Esophagus (tissue), 2 donors: Measurements from ENCODE around the gene YARS2. TPM values are rescaled to one million over a fixed set of nuclear protein-coding genes. Genes with fewer than 3 reads are reported as not detected.

Experiments
- H3K27ac ChIP-seq, 2 donors: one replicate each; pipeline ENCODE4 v1.5.1; 2013; ENCODE audit warnings: low read depth in 2 of 2, mild to moderate bottlenecking in 2 of 2, inconsistent platforms in 1 of 2, low read length in 1 of 2, moderate library complexity in 1 of 2
- H3K27me3 ChIP-seq, 2 donors: one replicate each; pipeline ENCODE4 v1.6.1; 2013; ENCODE audit warnings: low read length in 2 of 2, control low read depth in 1 of 2, mild to moderate bottlenecking in 1 of 2; ENCODE audit not compliant: insufficient read depth in 2 of 2, control insufficient read depth in 1 of 2
- H3K36me3 ChIP-seq, 2 donors: one replicate each; pipeline ENCODE4 v1.6.1; 2013; ENCODE audit warnings: low read length in 1 of 2; ENCODE audit not compliant: control insufficient read depth in 2 of 2, insufficient read depth in 2 of 2
- H3K4me1 ChIP-seq, 2 donors: one replicate each; pipeline ENCODE4 v1.6.1; 2013; ENCODE audit warnings: low read length in 1 of 2; ENCODE audit not compliant: control insufficient read depth in 2 of 2, insufficient read depth in 2 of 2
- H3K4me3 ChIP-seq, 2 donors: one replicate each; pipeline ENCODE4 v1.5.1; 2013; ENCODE audit warnings: low read length in 2 of 2, mild to moderate bottlenecking in 2 of 2, low read depth in 1 of 2, moderate library complexity in 1 of 2
- H3K9me3 ChIP-seq, 2 donors: one replicate each; pipeline ENCODE4 v1.6.1; 2013; ENCODE audit warnings: mild to moderate bottlenecking in 2 of 2, low read depth in 1 of 2, low read length in 1 of 2, moderate library complexity in 1 of 2; ENCODE audit not compliant: control insufficient read depth in 2 of 2, insufficient read depth in 1 of 2
- WGBS, 2 donors: extraction: QIAGEN DNeasy Blood & Tissue Kit; methylation state at CpG; one replicate each; pipeline ENCODE4 v1.1.7; 2013; 5-methylcytosine and 5-hydroxymethylcytosine counted together
- polyA plus RNA-seq, 2 donors: library from polyadenylated mRNA; stranded (reverse); fragments of 200-250 nt; gene quantifications; one replicate each; pipeline ENCODE4 v1.2.3, GENCODE V29; 2013
- donor health status: healthy with polysubstance abuse.
- donor health status: Bipolar disorder and iron deficiency.

Gene YARS2
- polyA plus RNA-seq, 2 donors: 11.8 to 19.8 TPM

DNA sequence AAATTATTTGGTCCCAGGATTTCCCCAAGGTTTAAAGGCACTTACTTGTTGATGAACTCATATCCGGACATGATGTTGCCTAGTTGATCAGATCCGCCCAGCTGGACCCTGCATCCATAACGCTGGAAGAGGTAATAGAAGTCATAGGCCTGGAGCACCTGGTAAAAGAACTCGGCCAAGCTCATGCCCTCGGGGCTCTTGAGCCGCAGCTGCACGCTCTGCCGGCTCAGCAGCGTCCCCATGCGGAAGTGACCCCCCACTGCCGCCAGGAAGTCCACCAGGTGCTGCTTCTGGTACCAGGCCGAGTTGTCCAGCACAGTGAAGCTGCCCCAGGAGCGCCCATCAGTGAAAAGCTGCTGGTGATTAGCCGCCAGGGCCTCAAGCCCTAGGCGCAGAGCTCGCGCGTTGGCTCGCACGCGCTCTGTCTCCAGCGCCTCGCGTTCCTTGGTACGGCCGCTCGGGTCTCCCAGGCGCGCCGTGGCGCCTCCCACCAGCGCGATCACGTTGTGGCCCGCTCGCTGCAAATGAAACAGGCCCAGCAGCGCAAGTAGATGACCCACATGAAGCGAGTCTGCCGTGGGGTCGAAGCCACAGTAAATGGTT lies 545 bp downstream of the YARS2 start:
- peak overlapping the region; percentile 84 to 89 for H3K27ac ChIP-seq
- no peaks in the 10 kb centered on the region for H3K4me1 ChIP-seq
- no peaks in the 10 kb centered on the region for H3K9me3 ChIP-seq
- 0% methylated on average over 39 to 40 of the region's 40 CpGs for WGBS, 2 donors
- peak overlapping the region; percentile 88 to 92 for H3K4me3 ChIP-seq
- peaks cover 0 to 3% of the 10 kb centered on the region in 2 donors for H3K36me3 ChIP-seq
- no peaks in the 10 kb centered on the region for H3K27me3 ChIP-seq

- Histone ChIP-seq H3K9me3 (no peaks in the 10 kb centered on the region), H3K27me3 (no peaks in the 10 kb centered on the region), H3K4me1 (no peaks in the 10 kb centered on the region), H3K36me3 (peaks cover 0 to 6% of the 10 kb centered on the region in 2 donors), H3K4me3 (peak overlapping the region in 1 of 2 donors; percentile 15), H3K27ac (no peak overlapping the region)
- WGBS, 2 donors: 34 to 42% methylated on average over 2 of the region's 2 CpGs
These were observed 1.6 kb downstream of the YARS2 start for GRCh38 chr12:32754111-32754510.

DNA sequence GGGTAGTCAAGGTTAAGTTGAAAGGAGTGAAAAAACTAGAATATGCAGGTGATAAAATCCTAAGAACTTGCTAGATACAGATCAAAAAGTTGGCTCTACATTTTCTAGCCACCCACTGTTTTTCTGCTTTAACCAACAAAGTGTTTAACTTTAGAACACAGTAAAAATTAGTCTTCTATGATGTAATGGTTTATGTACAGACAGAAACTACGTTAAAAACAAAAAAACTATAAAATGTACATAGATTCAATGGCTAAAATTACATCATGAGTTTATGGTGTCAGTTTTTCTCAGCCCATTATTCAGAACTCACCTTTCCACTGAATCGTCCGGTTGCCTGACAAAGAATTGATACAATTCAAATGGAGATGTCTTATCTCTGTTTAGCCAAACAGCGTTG lies 2.1 kb downstream of the YARS2 start:
- Histone ChIP-seq H3K27ac (no peak overlapping the region), H3K4me3 (no peak overlapping the region), H3K9me3 (no peaks in the 10 kb centered on the region), H3K27me3 (no peaks in the 10 kb centered on the region), H3K4me1 (no peaks in the 10 kb centered on the region), H3K36me3 (peaks cover 0 to 6% of the 10 kb centered on the region in 2 donors)
- 40 to 56% methylated on average over 4 of the region's 4 CpGs for WGBS, 2 donors

GRCh38 chr12:32743264-32743663 lies 12.4 kb downstream of the YARS2 start:
- peaks cover 3 to 7% of the 10 kb centered on the region in 2 donors for H3K36me3 ChIP-seq
- H3K27ac ChIP-seq: no peak overlapping the region
- no peak overlapping the region for H3K4me3 ChIP-seq
- no peaks in the 10 kb centered on the region for H3K27me3 ChIP-seq
- 91 to 93% methylated on average over 2 of the region's 2 CpGs for WGBS, 2 donors
- H3K9me3 ChIP-seq: no peaks in the 10 kb centered on the region
- H3K4me1 ChIP-seq: no peaks in the 10 kb centered on the region

- no peaks in the 10 kb centered on the region for H3K27me3 ChIP-seq
- H3K4me1 ChIP-seq: no peaks in the 10 kb centered on the region
- H3K4me3 ChIP-seq: no peak overlapping the region
- no peaks in the 10 kb centered on the region for H3K9me3 ChIP-seq
- H3K27ac ChIP-seq: no peak overlapping the region
- WGBS, 2 donors: 96% methylated on average over 10 of the region's 10 CpGs
- peaks cover 3 to 4% of the 10 kb centered on the region in 2 donors for H3K36me3 ChIP-seq
These were observed 13.6 kb downstream of the YARS2 start for GRCh38 chr12:32742133-32742532.

GRCh38 chr12:32739279-32739678 lies 16.4 kb downstream of the YARS2 start:
- no peaks in the 10 kb centered on the region for H3K27me3 ChIP-seq
- WGBS, 2 donors: 95% methylated on average over 2 of the region's 2 CpGs
- H3K9me3 ChIP-seq: no peaks in the 10 kb centered on the region
- no peak overlapping the region for H3K4me3 ChIP-seq
- peaks cover 3 to 4% of the 10 kb centered on the region in 2 donors for H3K36me3 ChIP-seq
- H3K27ac ChIP-seq: no peak overlapping the region
- no peaks in the 10 kb centered on the region for H3K4me1 ChIP-seq

DNA sequence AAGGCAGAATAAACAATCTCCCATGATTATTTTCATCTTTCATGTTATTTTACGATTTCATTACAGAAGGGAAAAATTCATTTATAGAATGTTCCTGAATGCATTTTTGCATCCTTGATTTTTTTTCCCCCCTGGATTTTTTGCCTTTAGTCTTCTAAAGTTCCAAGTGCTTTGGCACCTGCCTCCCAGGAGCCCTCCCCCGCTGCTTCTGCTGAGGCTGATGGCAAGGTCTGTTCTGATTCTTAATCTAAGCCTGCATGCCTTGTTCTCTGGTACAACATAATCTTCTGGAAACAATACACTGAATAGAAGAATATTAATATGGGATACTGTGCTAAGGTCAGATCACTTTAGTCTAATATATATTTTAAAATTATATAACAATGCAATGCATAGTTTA lies 18.0 kb downstream of the YARS2 start:
- 89 to 97% methylated on average over 2 of the region's 2 CpGs for WGBS, 2 donors
- Histone ChIP-seq H3K9me3 (no peaks in the 10 kb centered on the region), H3K36me3 (peaks cover 0 to 3% of the 10 kb centered on the region in 2 donors)

GRCh38 chr12:32736445-32736844 lies 19.3 kb downstream of the YARS2 start:
- Histone ChIP-seq H3K36me3 (peaks cover 3 to 4% of the 10 kb centered on the region in 2 donors), H3K4me3 (no peak overlapping the region), H3K27me3 (no peaks in the 10 kb centered on the region), H3K4me1 (no peaks in the 10 kb centered on the region), H3K27ac (no peak overlapping the region), H3K9me3 (no peaks in the 10 kb centered on the region)
- WGBS, 2 donors: 79 to 92% methylated on average over 3 of the region's 3 CpGs

More for the DNA sequence above, 18.0 kb downstream of the YARS2 start:
- Histone ChIP-seq H3K4me1 (no peaks in the 10 kb centered on the region), H3K4me3 (no peak overlapping the region), H3K27me3 (no peaks in the 10 kb centered on the region), H3K27ac (no peak overlapping the region)

DNA sequence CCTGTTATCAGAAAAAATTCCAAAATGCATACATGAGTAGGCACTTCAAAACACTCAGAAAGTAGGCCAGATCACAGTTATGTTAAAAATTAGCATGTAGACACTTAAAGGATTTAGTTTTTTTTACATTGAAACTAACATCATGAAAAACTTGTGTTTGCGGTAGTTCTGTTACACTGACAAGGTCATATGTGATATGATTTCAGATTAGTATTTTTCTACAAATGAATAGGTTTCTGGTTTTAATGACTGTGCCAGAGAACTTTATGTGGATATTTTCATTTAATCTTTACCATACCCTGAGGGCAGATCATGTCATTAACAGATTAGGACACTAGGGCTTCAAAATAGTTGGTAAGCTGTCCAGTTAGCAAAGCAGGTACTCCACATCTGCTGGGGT lies 20.7 kb downstream of the YARS2 start:
- H3K4me3 ChIP-seq: no peak overlapping the region
- no peaks in the 10 kb centered on the region for H3K4me1 ChIP-seq
- WGBS, 2 donors: 98% methylated on average over 1 of the region's 1 CpG
- peaks cover 3 to 4% of the 10 kb centered on the region in 2 donors for H3K36me3 ChIP-seq
- no peaks in the 10 kb centered on the region for H3K27me3 ChIP-seq
- no peaks in the 10 kb centered on the region for H3K9me3 ChIP-seq
- H3K27ac ChIP-seq: no peak overlapping the region

DNA sequence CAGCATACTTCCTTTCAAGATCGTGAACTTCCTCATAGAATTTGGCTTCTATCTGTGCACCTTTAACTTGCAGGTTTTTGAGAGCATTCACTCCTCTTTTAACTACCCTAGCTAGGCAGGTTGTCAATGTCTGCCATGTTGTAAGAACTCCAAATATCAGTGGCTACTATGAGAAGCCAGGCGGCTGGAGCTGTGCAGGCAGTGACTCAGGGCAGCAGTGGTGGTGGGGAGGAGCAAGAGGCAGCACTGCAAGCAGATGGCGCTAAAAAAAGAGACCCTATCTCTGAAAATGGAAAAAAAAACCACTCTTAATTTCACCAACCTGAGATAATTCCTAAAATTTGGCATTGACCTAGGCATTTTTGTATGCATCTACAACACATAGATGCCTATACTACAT lies 28.5 kb downstream of the YARS2 start:
- Histone ChIP-seq H3K36me3 (peaks cover 1 to 2% of the 10 kb centered on the region in 2 donors), H3K4me1 (no peaks in the 10 kb centered on the region)

More for the DNA sequence above, 28.5 kb downstream of the YARS2 start:
- Histone ChIP-seq H3K4me3 (no peak overlapping the region), H3K27ac (no peak overlapping the region), H3K9me3 (no peaks in the 10 kb centered on the region), H3K27me3 (no peaks in the 10 kb centered on the region)
- 82 to 92% methylated on average over 3 of the region's 3 CpGs for WGBS, 2 donors
